Activated T-helper 1 cell treated with anti-CD3 and anti-CD28 coated beads, Interleukin-12 subunit alpha, Interleukin-12 subunit beta, Interleukin-2, Interleukin-4 antibody, amounts not matched to agents 30 ng/mL and 10 ng/mL and 1 ng/mL, durations not matched to agents 14 hours and 24 hours and 36 hours (primary cell): ENCODE data around the gene CHADL. TPM values are rescaled to one million over a fixed set of nuclear protein-coding genes. Genes with fewer than 3 reads are reported as not detected.
"Not testable (repeated sequence)": the region's sequence is repeated elsewhere in the genome, so short reads cannot be mapped to it uniquely, and the experiment has no call there.

Experiments
- DNase-seq: peaks from one replicate; pipeline ENCODE4 v3.0.0; 2021; ENCODE audit warnings: low spot score
- H3K27ac Mint-ChIP-seq: one replicate; pipeline ENCODE4 v1.8.0; 2021; ENCODE audit warnings: mild to moderate bottlenecking, mixed read lengths
- H3K27me3 Mint-ChIP-seq: one replicate; pipeline ENCODE4 v1.8.0; 2022; ENCODE audit warnings: mild to moderate bottlenecking, moderate library complexity, mixed read lengths; ENCODE audit not compliant: insufficient read depth
- H3K36me3 Mint-ChIP-seq: one replicate; pipeline ENCODE4 v1.8.0; 2021; ENCODE audit warnings: low read depth, mixed read lengths
- H3K4me1 Mint-ChIP-seq: one replicate; pipeline ENCODE4 v1.8.0; 2021; ENCODE audit warnings: low read depth, mixed read lengths
- H3K4me3 Mint-ChIP-seq: one replicate; pipeline ENCODE4 v1.8.0; 2021; ENCODE audit warnings: mild to moderate bottlenecking, moderate library complexity, mixed read lengths
- H3K9me3 Mint-ChIP-seq: one replicate; pipeline ENCODE4 v1.8.0; 2021; ENCODE audit warnings: mixed read lengths
- intact Hi-C: fragments of 100-400 bp; cut with micrococcal nuclease; formaldehyde crosslinking; loops from one replicate; pipeline ENCODE4 v1.15.1; 2024
- total RNA-seq: library from RNA; stranded (reverse); gene quantifications from 2 replicates; pipeline ENCODE4 v1.2.3, GENCODE V29; 2022

Gene CHADL
- total RNA-seq, 1 donor from 2014 or later = 0.36 TPM

GRCh38 chr22:41271787-41272186 is 31.1 kb upstream of the CHADL start:
- DNase-seq = no peak
- H3K9me3 Mint-ChIP-seq = no peaks in the 10 kb centered on the region
- H3K4me1 Mint-ChIP-seq = no peaks in the 10 kb centered on the region
- no peaks in the 10 kb centered on the region for H3K27me3 Mint-ChIP-seq
- intact Hi-C loops = no loop called here
- H3K4me3 Mint-ChIP-seq = no peak overlapping the region
- no peak overlapping the region for H3K27ac Mint-ChIP-seq
- H3K36me3 Mint-ChIP-seq = peaks cover 41% of the 10 kb centered on the region

GRCh38 chr22:41267958-41268357 is 27.2 kb upstream of the CHADL start:
- no peaks in the 10 kb centered on the region for H3K9me3 Mint-ChIP-seq
- H3K27ac Mint-ChIP-seq = no peak overlapping the region
- H3K4me3 Mint-ChIP-seq = no peak overlapping the region
- peaks cover 35% of the 10 kb centered on the region for H3K36me3 Mint-ChIP-seq
- no peak for DNase-seq
- intact Hi-C loops = no loop called here
- H3K4me1 Mint-ChIP-seq = no peaks in the 10 kb centered on the region
- no peaks in the 10 kb centered on the region for H3K27me3 Mint-ChIP-seq

GRCh38 chr22:41264408-41264941 is 23.7 kb upstream of the CHADL start:
- Mint-ChIP-seq H3K4me1 (no peaks in the 10 kb centered on the region), H3K4me3 (no peak overlapping the region), H3K36me3 (peaks cover 31% of the 10 kb centered on the region), H3K27ac (no peak overlapping the region), H3K9me3 (no peaks in the 10 kb centered on the region), H3K27me3 (no peaks in the 10 kb centered on the region)
- DNase-seq = no peak
- intact Hi-C loops = no loop called here

GRCh38 chr22:41263704-41264103 is 23.0 kb upstream of the CHADL start:
- Mint-ChIP-seq H3K27me3 (no peaks in the 10 kb centered on the region), H3K9me3 (no peaks in the 10 kb centered on the region), H3K4me1 (no peaks in the 10 kb centered on the region), H3K36me3 (peaks cover 31% of the 10 kb centered on the region), H3K27ac (no peak overlapping the region), H3K4me3 (no peak overlapping the region)
- intact Hi-C loops = no loop called here
- no peak for DNase-seq

- Mint-ChIP-seq H3K9me3 (no peaks in the 10 kb centered on the region), H3K4me1 (no peaks in the 10 kb centered on the region), H3K4me3 (no peak overlapping the region), H3K27me3 (no peaks in the 10 kb centered on the region), H3K36me3 (peaks cover 28% of the 10 kb centered on the region), H3K27ac (no peak overlapping the region)
- DNase-seq = no peak
- intact Hi-C loops = no loop called here
Measured at GRCh38 chr22:41262250-41262765, 21.6 kb upstream of the CHADL start.

- Mint-ChIP-seq H3K4me1 (no peaks in the 10 kb centered on the region), H3K27ac (no peak overlapping the region), H3K27me3 (no peaks in the 10 kb centered on the region), H3K36me3 (peaks cover 31% of the 10 kb centered on the region), H3K9me3 (no peaks in the 10 kb centered on the region), H3K4me3 (no peak overlapping the region)
- intact Hi-C loops = no loop called here
- DNase-seq = no peak
Measured at GRCh38 chr22:41261541-41262249, 21.0 kb upstream of the CHADL start.

GRCh38 chr22:41260871-41261270 is 20.1 kb upstream of the CHADL start:
- Mint-ChIP-seq H3K36me3 (peaks cover 31% of the 10 kb centered on the region), H3K27ac (no peak overlapping the region), H3K9me3 (no peaks in the 10 kb centered on the region), H3K4me1 (no peaks in the 10 kb centered on the region), H3K4me3 (no peak overlapping the region), H3K27me3 (no peaks in the 10 kb centered on the region)
- no peak for DNase-seq
- intact Hi-C loops = no loop called here

GRCh38 chr22:41259756-41260155 is 19.0 kb upstream of the CHADL start:
- H3K27me3 Mint-ChIP-seq, DNase-seq, intact Hi-C loops, H3K27ac Mint-ChIP-seq, H3K4me3 Mint-ChIP-seq, H3K4me1 Mint-ChIP-seq, H3K9me3 Mint-ChIP-seq: not testable (repeated sequence)
- peaks cover 24% of the 10 kb centered on the region for H3K36me3 Mint-ChIP-seq

GRCh38 chr22:41257696-41258095 is 17.0 kb upstream of the CHADL start:
- Mint-ChIP-seq H3K4me3 (no peak overlapping the region), H3K36me3 (peaks cover 24% of the 10 kb centered on the region), H3K4me1 (no peaks in the 10 kb centered on the region), H3K9me3 (no peaks in the 10 kb centered on the region), H3K27ac (no peak overlapping the region), H3K27me3 (no peaks in the 10 kb centered on the region)
- intact Hi-C loops = no loop called here
- no peak for DNase-seq

GRCh38 chr22:41256254-41257253 is 15.8 kb upstream of the CHADL start:
- Mint-ChIP-seq H3K27ac (no peak overlapping the region), H3K27me3 (no peaks in the 10 kb centered on the region), H3K9me3 (no peaks in the 10 kb centered on the region), H3K36me3 (peaks cover 24% of the 10 kb centered on the region), H3K4me1 (no peaks in the 10 kb centered on the region), H3K4me3 (no peak overlapping the region)
- no peak for DNase-seq
- intact Hi-C loops = no loop called here

- Mint-ChIP-seq H3K36me3 (peaks cover 36% of the 10 kb centered on the region), H3K27ac (no peak overlapping the region)
- intact Hi-C loops = no loop called here
Measured at GRCh38 chr22:41254230-41254629, 13.5 kb upstream of the CHADL start.

GRCh38 chr22:41252365-41252764 is 11.6 kb upstream of the CHADL start:
- H3K27ac Mint-ChIP-seq = no peak overlapping the region
- H3K9me3 Mint-ChIP-seq = no peaks in the 10 kb centered on the region
- no peak overlapping the region for H3K4me3 Mint-ChIP-seq
- H3K36me3 Mint-ChIP-seq = peaks cover 34% of the 10 kb centered on the region
- intact Hi-C loops = no loop called here
- no peaks in the 10 kb centered on the region for H3K27me3 Mint-ChIP-seq
- no peak for DNase-seq
- H3K4me1 Mint-ChIP-seq = no peaks in the 10 kb centered on the region

More at GRCh38 chr22:41254230-41254629, 13.5 kb upstream of the CHADL start:
- Mint-ChIP-seq H3K4me3 (no peak overlapping the region), H3K4me1 (no peaks in the 10 kb centered on the region), H3K9me3 (no peaks in the 10 kb centered on the region), H3K27me3 (no peaks in the 10 kb centered on the region)
- no peak for DNase-seq

GRCh38 chr22:41250127-41250526 is 9.4 kb upstream of the CHADL start:
- intact Hi-C loops = no loop called here
- H3K4me1 Mint-ChIP-seq = no peaks in the 10 kb centered on the region
- H3K36me3 Mint-ChIP-seq = peaks cover 32% of the 10 kb centered on the region
- DNase-seq = no peak
- no peak overlapping the region for H3K27ac Mint-ChIP-seq
- no peaks in the 10 kb centered on the region for H3K27me3 Mint-ChIP-seq
- H3K9me3 Mint-ChIP-seq = no peaks in the 10 kb centered on the region
- H3K4me3 Mint-ChIP-seq = no peak overlapping the region
